Omental fat pad (tissue), 4 donors: ENCODE results near the gene CCDC28B. TPM values are rescaled to one million over a fixed set of nuclear protein-coding genes. Genes with fewer than 3 reads are reported as not detected.
"Not testable (repeated sequence)": the region's sequence is repeated elsewhere in the genome, so short reads cannot be mapped to it uniquely, and the experiment has no call there.

Experiments
- ATAC-seq: fragments of 150-250 bp; one replicate; pipeline ENCODE4 v1.9.1; 2016; ENCODE audit warnings: mild to moderate bottlenecking, moderate library complexity; ENCODE audit not compliant: low FRiP score
- DNase-seq: peaks from one replicate; pipeline ENCODE4 v3.0.0-alpha.2; 2019; ENCODE audit warnings: low spot score
- CTCF ChIP-seq, 3 donors: fragments of 450-650 bp; IDR thresholded peaks; one replicate each; pipeline ENCODE4 v1.5.1; 2016 to 2017; ENCODE audit warnings: antibody characterized with exemption in 3 of 3, mild to moderate bottlenecking in 3 of 3, moderate library complexity in 2 of 3
- total RNA-seq, 4 donors: library from RNA; depleted of rRNA; stranded (reverse); fragments of >200 nt; gene quantifications; one replicate each; pipeline ENCODE4 v1.1.0, GENCODE V29; 2016

The CCDC28B gene
- 1 to 10 TPM; 2.6 to 5.5 (median 3.1) TPM for total RNA-seq

GRCh38 chr1:32200226-32201010 lies at the start of gene CCDC28B:
TSS of gene CCDC28B (plus strand) at chr1:32200595. CDS start at chr1:32201936, 1,341 bp downstream.
- peak; percentile 69 for DNase-seq
- peak; percentile 52 for ATAC-seq

GRCh38 chr1:32150847-32151246 lies 49.5 kb upstream of the CCDC28B start:
- TF ChIP-seq CTCF (IDR thresholded peaks at IDR 0.05), result no peak
- no peak for DNase-seq
- no peak for ATAC-seq

More at GRCh38 chr1:32200226-32201010, at the start of gene CCDC28B:
- no peak for TF ChIP-seq CTCF (IDR thresholded peaks at IDR 0.05)

GRCh38 chr1:32151319-32151787 lies 49.0 kb upstream of the CCDC28B start:
- DNase-seq, result no peak
- peak; percentile 57 for ATAC-seq
- TF ChIP-seq CTCF (IDR thresholded peaks at IDR 0.05), result no peak

GRCh38 chr1:32159189-32159588 lies 41.2 kb upstream of the CCDC28B start:
- no peak for DNase-seq
- no peak for TF ChIP-seq CTCF (IDR thresholded peaks at IDR 0.05)
- no peak for ATAC-seq

GRCh38 chr1:32163405-32163804 lies 37.0 kb upstream of the CCDC28B start:
- no peak for ATAC-seq
- TF ChIP-seq CTCF (IDR thresholded peaks at IDR 0.05), result no peak
- no peak for DNase-seq

- not testable (repeated sequence) for DNase-seq, ATAC-seq
Observed at GRCh38 chr1:32165633-32166032, 34.8 kb upstream of the CCDC28B start.

- no peak for TF ChIP-seq CTCF (IDR thresholded peaks at IDR 0.05)
Observed at GRCh38 chr1:32170991-32171390, 29.4 kb upstream of the CCDC28B start.

More at GRCh38 chr1:32170991-32171390, 29.4 kb upstream of the CCDC28B start:
- ATAC-seq (no peak), DNase-seq (no peak)
